Neutrophil (primary cell): Measurements from ENCODE around the gene MT1HL1.

ENCODE experiments used
- H3K27ac ChIP-seq: fragments of 200-600 bp; sonication (generic); 2 replicates; pipeline ENCODE4 v1.5.1; 2016; ENCODE audit warnings: mild to moderate bottlenecking, moderate library complexity
- H3K27me3 ChIP-seq: fragments of 200-600 bp; sonication (generic); 2 replicates; pipeline ENCODE4 v1.6.0; 2016; ENCODE audit warnings: mild to moderate bottlenecking
- H3K36me3 ChIP-seq: fragments of 200-600 bp; sonication (generic); 2 replicates; pipeline ENCODE4 v1.5.1; 2017
- H3K4me1 ChIP-seq, 2 experiments: fragments of 200-600 bp in 1 of 2; sonication (generic) in 1 of 2; 1 replicate in 1 of 2; 2 replicates in 1 of 2; pipeline versions ENCODE4 v1.5.1 to v1.6.1; 2013 to 2016; ENCODE audit warnings: low read depth in 1 of 2, low read length in 1 of 2, mild to moderate bottlenecking in 1 of 2, moderate library complexity in 1 of 2; ENCODE audit not compliant: control insufficient read depth in 1 of 2, insufficient read depth in 1 of 2
- H3K4me3 ChIP-seq, 2 experiments: fragments of 200-600 bp in 1 of 2; sonication (generic) in 1 of 2; 1 replicate in 1 of 2; 2 replicates in 1 of 2; pipeline ENCODE4 v1.5.1; 2013 to 2016; ENCODE audit warnings: low read depth in 1 of 2, low read length in 1 of 2, mild to moderate bottlenecking in 1 of 2, moderate library complexity in 1 of 2
- H3K9me3 ChIP-seq: fragments of 200-600 bp; sonication (generic); 2 replicates; pipeline ENCODE4 v1.5.1; 2016
- CTCF ChIP-seq: fragments of 200-600 bp; sonication (generic); IDR thresholded peaks from 2 replicates; pipeline ENCODE4 v1.5.1; 2016; ENCODE audit warnings: antibody characterized with exemption

The MT1HL1 gene

GRCh38 chr1:237031480-237031879, 27.2 kb upstream of the MT1HL1 start:
- no peaks in the 10 kb centered on the region for H3K9me3 ChIP-seq
- H3K4me1 ChIP-seq, result no peaks in the 10 kb centered on the region
- H3K4me3 ChIP-seq, result no peak overlapping the region
- no peaks in the 10 kb centered on the region for H3K36me3 ChIP-seq
- H3K27me3 ChIP-seq, result no peaks in the 10 kb centered on the region
- no peak overlapping the region for H3K27ac ChIP-seq
- TF ChIP-seq CTCF, result no peak

GRCh38 chr1:237029850-237030535, 25.8 kb upstream of the MT1HL1 start:
- Histone ChIP-seq H3K4me1 (no peaks in the 10 kb centered on the region), H3K36me3 (no peaks in the 10 kb centered on the region), H3K4me3 (no peak overlapping the region), H3K27me3 (no peaks in the 10 kb centered on the region), H3K27ac (no peak overlapping the region), H3K9me3 (no peaks in the 10 kb centered on the region)
- TF ChIP-seq CTCF, result no peak

GRCh38 chr1:237029240-237029639, 25.0 kb upstream of the MT1HL1 start:
- no peak overlapping the region for H3K4me3 ChIP-seq
- no peaks in the 10 kb centered on the region for H3K27me3 ChIP-seq
- no peak for TF ChIP-seq CTCF
- no peaks in the 10 kb centered on the region for H3K4me1 ChIP-seq
- H3K27ac ChIP-seq, result no peak overlapping the region
- no peaks in the 10 kb centered on the region for H3K9me3 ChIP-seq
- H3K36me3 ChIP-seq, result no peaks in the 10 kb centered on the region

GRCh38 chr1:237025358-237026074, 21.3 kb upstream of the MT1HL1 start:
- Histone ChIP-seq H3K27ac (no peak overlapping the region), H3K9me3 (no peaks in the 10 kb centered on the region), H3K4me3 (no peak overlapping the region), H3K4me1 (no peaks in the 10 kb centered on the region), H3K27me3 (no peaks in the 10 kb centered on the region), H3K36me3 (no peaks in the 10 kb centered on the region)
- no peak for TF ChIP-seq CTCF

- no peak overlapping the region for H3K4me3 ChIP-seq
These were observed 14.7 kb upstream of the MT1HL1 start for GRCh38 chr1:237018896-237019295.

More at GRCh38 chr1:237018896-237019295, 14.7 kb upstream of the MT1HL1 start:
- Histone ChIP-seq H3K27ac (no peak overlapping the region), H3K9me3 (no peaks in the 10 kb centered on the region), H3K4me1 (no peaks in the 10 kb centered on the region), H3K27me3 (no peaks in the 10 kb centered on the region), H3K36me3 (no peaks in the 10 kb centered on the region)
- TF ChIP-seq CTCF, result no peak
